Dermis microvascular lymphatic vessel endothelial cell (primary cell): ENCODE data around the gene XCL1. TPM values are rescaled to one million over a fixed set of nuclear protein-coding genes. Genes with fewer than 3 reads are reported as not detected.

Experiments
- DNase-seq, 2 donors: peaks; one replicate each; pipeline versions ENCODE4 v3.0.0 to v3.0.0-alpha.2; 2010; ENCODE audit warnings: low read depth in 2 of 2
- total RNA-seq: library from RNA; depleted of rRNA; stranded (reverse); fragments of >200 nt; gene quantifications from 2 replicates; pipeline ENCODE4 v1.2.1, GENCODE V29; 2014

The XCL1 gene
- total RNA-seq, 1 donor from 2014 or later, result not detected

GRCh38 chr1:168605443-168605842, 29.0 kb downstream of the XCL1 start:
- DNase-seq, result no peak

GRCh38 chr1:168606096-168606495, 29.7 kb downstream of the XCL1 start:
- DNase-seq, result no peak

GRCh38 chr1:168607872-168608428, 31.5 kb downstream of the XCL1 start:
- no peak for DNase-seq

- DNase-seq, result peak in 1 of 2 donors; percentile 16
Measured at GRCh38 chr1:168608796-168609715, 32.7 kb downstream of the XCL1 start.

- no peak for DNase-seq
Measured at GRCh38 chr1:168609741-168610510, 33.5 kb downstream of the XCL1 start.

GRCh38 chr1:168613038-168613451, 36.6 kb downstream of the XCL1 start:
- DNase-seq, result no peak

GRCh38 chr1:168613691-168614231, 37.4 kb downstream of the XCL1 start:
- no peak for DNase-seq

GRCh38 chr1:168614235-168614634, 37.8 kb downstream of the XCL1 start:
- DNase-seq, result no peak

GRCh38 chr1:168615965-168616364, 39.6 kb downstream of the XCL1 start:
- no peak for DNase-seq

- no peak for DNase-seq
Measured at GRCh38 chr1:168617974-168618750, 41.8 kb downstream of the XCL1 start.

- no peak for DNase-seq
Measured at GRCh38 chr1:168618886-168619285, 42.5 kb downstream of the XCL1 start.

GRCh38 chr1:168621356-168621755, 45.0 kb downstream of the XCL1 start:
- DNase-seq, result no peak

- no peak for DNase-seq
Measured at GRCh38 chr1:168623003-168623828, 46.8 kb downstream of the XCL1 start.

GRCh38 chr1:168623831-168624230, 47.4 kb downstream of the XCL1 start:
- no peak for DNase-seq

- DNase-seq, result no peak
Measured at GRCh38 chr1:168626326-168626725, 49.9 kb downstream of the XCL1 start.

GRCh38 chr1:168627370-168627769, 51.0 kb downstream of the XCL1 start:
- no peak for DNase-seq

- DNase-seq, result no peak
Measured at GRCh38 chr1:168628807-168629206, 52.4 kb downstream of the XCL1 start.

GRCh38 chr1:168629466-168629865, 53.1 kb downstream of the XCL1 start:
- no peak for DNase-seq
